Sciatic nerve (tissue), 2 donors: ENCODE measurements around the gene LGI1. TPM values are rescaled to one million over a fixed set of nuclear protein-coding genes. Genes with fewer than 3 reads are reported as not detected.
A peak's percentile ranks its signal among the peaks of the same experiment; 100 is the strongest.

Source experiments
- ATAC-seq: fragments of 200-7000 bp; cut with Tn5 transposase; one replicate; pipeline ENCODE4 v1.9.1; 2020; ENCODE audit warnings: mild to moderate bottlenecking, moderate library complexity
- DNase-seq: peaks from one replicate; pipeline ENCODE4 v3.0.0-alpha.2; 2020; ENCODE audit warnings: low spot score
- intact Hi-C: fragments of 100-400 bp; cut with DNase I; formaldehyde crosslinking; loops from one replicate; pipeline ENCODE4 v1.14.2; 2022
- total RNA-seq: library from RNA; stranded (reverse); fragmentation: NEBNext Ultra II Directional; extraction: Animal tissue kit (Norgen Biotek cat#: 25700); gene quantifications from one replicate; pipeline ENCODE4 v1.2.1, GENCODE V29; 2021
- donor health status: DM: no; HTN: no; CAD: no.
- donor health status: DM: no; HTN: no; CAD: no.

Gene LGI1
- total RNA-seq, 1 donor from 2014 or later = 19.8 TPM

DNA sequence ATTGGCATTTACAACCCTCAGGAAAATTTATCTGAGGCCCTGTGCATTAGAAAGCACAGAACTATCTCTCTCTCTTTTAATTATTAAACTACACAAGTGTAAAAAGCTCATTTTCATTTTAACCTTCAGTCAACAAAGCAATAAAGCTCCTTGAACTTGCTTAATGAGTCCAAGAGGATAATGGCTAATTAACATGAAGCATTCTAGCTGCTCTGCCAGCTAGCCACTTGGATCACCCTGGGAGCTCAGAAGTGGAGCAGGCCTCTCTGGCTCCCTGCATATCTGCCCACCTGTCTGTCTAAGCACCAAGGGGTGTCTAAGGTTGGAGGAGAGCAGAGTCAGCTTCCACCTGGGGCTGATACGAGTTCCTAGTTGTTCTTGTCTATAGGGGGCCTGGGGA, 80.1 kb downstream of the LGI1 start:
- intact Hi-C loops = no loop called here
- DNase-seq (no peak), ATAC-seq (no peak)

DNA sequence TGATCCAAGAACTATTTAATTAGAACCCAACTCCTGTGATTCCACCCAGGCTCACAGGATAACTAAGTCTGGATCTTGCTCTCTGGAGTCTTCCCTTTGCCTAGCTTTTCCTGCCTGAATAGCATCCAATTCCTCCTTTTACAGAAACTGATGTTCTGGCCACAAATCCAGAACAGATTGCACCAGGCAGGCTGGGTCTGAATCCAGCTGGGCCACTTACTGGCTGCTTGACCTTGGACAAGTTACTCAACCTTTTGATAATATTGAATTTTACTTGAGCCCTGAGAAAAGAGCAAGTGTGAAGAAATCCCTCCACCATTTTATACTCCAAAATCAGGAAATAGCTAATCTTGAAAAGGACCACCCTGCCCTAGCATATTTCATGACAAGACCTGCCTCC, 80.5 kb downstream of the LGI1 start:
- DNase-seq (no peak), ATAC-seq (peak; percentile 62)
- intact Hi-C loops = no loop called here

DNA sequence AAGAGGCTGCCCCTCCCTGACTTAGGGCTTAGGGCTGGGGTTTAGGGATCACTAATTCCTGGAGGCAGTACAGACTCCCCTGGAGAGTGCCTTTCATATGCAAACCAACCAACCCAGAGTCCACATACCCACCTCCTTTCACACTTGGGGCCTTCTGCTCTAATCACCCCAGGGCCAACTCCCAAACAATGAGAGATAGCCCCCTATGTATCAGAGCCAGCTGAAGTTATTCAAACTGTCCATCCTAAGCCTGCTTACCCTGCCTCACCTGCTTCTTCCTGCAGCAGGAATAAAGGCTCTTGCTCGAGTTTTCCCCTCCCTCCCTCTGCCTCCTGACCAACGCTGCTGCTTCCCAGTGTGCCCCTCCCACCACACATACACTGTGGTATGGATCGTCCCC, 84.2 kb downstream of the LGI1 start:
- ATAC-seq (no peak), DNase-seq (no peak)
- intact Hi-C loops = no loop called here

- ATAC-seq (no peak), DNase-seq (no peak)
- intact Hi-C loops = no loop called here
Observed at GRCh38 chr10:93844979-93845626, 87.4 kb downstream of the LGI1 start.

Other genes with a start within 250 kb of the LGI1 start
- gene FFAR4, start 191.3 kb upstream of the LGI1 start, total RNA-seq = 0.31 TPM
- 42.7 TPM for gene RBP4, start 156.7 kb upstream of the LGI1 start, total RNA-seq
- not detected for gene PDE6C, start 145.4 kb upstream of the LGI1 start, total RNA-seq
- gene FRA10AC1, start 55.3 kb upstream of the LGI1 start, total RNA-seq = 40.9 TPM
- 3.9 TPM for gene SLC35G1, start 136.0 kb downstream of the LGI1 start, total RNA-seq
- gene PLCE1, start 236.0 kb downstream of the LGI1 start, total RNA-seq = 16.9 TPM